ENCODE measurements around the gene CPNE5. TPM values are rescaled to one million over a fixed set of nuclear protein-coding genes. Genes with fewer than 3 reads are reported as not detected.

CPNE5 gene
- total and polyA plus RNA-seq, 12 donors: 0.26 to 3.5 (median 1.1) TPM; not detected in 1

DNA sequence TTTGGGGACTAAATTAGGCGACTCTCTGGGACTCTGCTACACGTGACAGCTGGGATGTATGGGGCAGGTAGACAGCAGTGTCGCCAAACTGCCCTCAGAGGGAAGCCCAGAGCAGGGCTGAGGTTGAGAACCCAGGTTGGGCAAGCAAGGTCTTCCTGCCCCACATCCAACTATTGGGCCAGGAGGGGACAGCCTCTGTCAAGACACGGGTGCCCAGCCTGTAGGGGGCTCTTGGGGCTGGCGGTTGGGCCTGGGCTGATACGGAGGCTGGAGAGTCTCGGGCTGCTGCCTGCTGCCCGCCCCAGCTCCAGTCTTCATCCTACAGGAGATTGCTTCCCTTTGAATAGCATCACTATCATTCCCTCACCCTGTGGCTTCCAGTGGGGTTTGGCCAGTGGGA, 33.3 kb downstream of the CPNE5 start:
- Histone ChIP-seq H3K27ac (no peak overlapping the region), H3K4me1 (replicated peaks in 1 of 2) (no peaks in the 10 kb centered on the region), H3K36me3 (replicated peaks in 1 of 2) (no peaks in the 10 kb centered on the region), H3K27me3 (no peaks in the 10 kb centered on the region), H3K4me3 (no peak overlapping the region), H3K9me3 (replicated peaks in 1 of 3) (no peaks in the 10 kb centered on the region)
- intact Hi-C loops (cut with DNase I): no loop called here
- TF ChIP-seq POLR2A (IDR thresholded peaks at IDR 0.05): no peak
- TF ChIP-seq, protein P1, sequence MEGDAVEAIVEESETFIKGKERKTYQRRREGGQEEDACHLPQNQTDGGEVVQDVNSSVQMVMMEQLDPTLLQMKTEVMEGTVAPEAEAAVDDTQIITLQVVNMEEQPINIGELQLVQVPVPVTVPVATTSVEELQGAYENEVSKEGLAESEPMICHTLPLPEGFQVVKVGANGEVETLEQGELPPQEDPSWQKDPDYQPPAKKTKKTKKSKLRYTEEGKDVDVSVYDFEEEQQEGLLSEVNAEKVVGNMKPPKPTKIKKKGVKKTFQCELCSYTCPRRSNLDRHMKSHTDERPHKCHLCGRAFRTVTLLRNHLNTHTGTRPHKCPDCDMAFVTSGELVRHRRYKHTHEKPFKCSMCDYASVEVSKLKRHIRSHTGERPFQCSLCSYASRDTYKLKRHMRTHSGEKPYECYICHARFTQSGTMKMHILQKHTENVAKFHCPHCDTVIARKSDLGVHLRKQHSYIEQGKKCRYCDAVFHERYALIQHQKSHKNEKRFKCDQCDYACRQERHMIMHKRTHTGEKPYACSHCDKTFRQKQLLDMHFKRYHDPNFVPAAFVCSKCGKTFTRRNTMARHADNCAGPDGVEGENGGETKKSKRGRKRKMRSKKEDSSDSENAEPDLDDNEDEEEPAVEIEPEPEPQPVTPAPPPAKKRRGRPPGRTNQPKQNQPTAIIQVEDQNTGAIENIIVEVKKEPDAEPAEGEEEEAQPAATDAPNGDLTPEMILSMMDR (IDR thresholded peaks at IDR 0.05): no peak
- DNase-seq: no peak
- 86 to 89% (median 88%) methylated on average over 8 of the region's 8 CpGs for WGBS, 4 donors

DNA sequence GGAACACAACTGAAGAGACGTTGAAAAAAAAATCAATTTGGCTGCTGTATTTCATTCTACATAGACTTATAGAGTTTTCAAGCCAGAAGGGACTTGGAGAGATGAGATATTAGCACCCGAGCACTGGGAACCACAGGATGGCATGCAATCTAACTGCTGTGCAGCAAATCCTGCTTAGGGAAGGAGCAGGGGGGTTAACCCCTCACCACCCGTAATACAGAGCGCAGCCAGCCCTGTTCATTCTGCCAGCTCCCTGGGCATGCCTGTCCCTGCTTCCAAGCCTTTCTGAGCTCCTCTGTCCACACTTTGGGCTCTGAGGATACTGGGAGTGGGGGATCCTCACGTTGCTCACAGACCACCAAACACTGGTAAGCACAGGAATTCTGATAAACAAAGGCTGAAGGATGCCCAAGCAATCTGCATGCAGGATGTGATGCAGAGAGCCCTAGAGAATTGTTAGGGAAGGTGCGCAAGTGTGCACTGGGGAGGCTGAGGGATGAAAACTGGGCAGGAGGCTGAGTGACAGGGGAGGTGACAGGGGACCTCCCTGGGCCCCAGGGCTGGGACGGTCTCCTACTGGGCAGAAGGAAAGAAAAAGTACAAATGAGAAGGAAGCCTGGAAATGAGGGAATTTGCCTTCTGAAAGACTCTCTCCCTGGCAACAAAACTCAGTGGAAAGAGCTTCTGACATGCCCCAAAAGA, 34.0 kb downstream of the CPNE5 start:
- no peak overlapping the region for H3K4me3 ChIP-seq
- intact Hi-C loops (cut with DNase I): no loop called here
- 58 to 66% (median 63%) methylated on average over 7 of the region's 7 CpGs for WGBS, 4 donors
- no peak for DNase-seq
- no peak for TF ChIP-seq POLR2A (IDR thresholded peaks at IDR 0.05)
- TF ChIP-seq, protein P1 (IDR thresholded peaks at IDR 0.05): no peak
- no peaks in the 10 kb centered on the region for H3K27me3 ChIP-seq
- H3K4me1 ChIP-seq (replicated peaks in 1 of 2): no peaks in the 10 kb centered on the region
- H3K27ac ChIP-seq: no peak overlapping the region
- H3K9me3 ChIP-seq (replicated peaks in 1 of 3): no peaks in the 10 kb centered on the region
- H3K36me3 ChIP-seq (replicated peaks in 1 of 2): no peaks in the 10 kb centered on the region

DNA sequence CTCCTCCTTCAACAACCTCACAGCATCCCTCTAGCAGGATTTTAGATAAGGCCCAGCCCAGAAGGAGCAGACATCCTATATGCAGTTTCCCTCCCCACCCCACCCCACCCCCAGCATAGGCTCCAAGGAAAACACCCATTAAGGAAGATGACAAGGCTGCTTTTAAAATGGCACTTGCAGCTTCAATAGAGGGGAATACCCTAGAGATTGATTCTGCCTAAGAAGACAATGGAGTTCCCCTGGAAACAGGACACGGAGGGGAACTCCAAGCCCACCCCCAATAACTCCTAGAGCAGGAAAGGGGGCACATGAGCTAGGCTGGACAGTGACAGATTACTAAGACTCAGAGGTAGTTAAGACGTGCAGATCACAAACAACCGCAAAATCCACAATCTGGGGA, 34.7 kb downstream of the CPNE5 start:
- no peaks in the 10 kb centered on the region for H3K27me3 ChIP-seq
- DNase-seq: no peak
- WGBS, 4 donors: 65 to 83% (median 73%) methylated on average over 2 to 3 of the region's 3 CpGs
- H3K4me3 ChIP-seq: no peak overlapping the region
- H3K36me3 ChIP-seq (replicated peaks in 1 of 2): no peaks in the 10 kb centered on the region
- H3K27ac ChIP-seq: no peak overlapping the region
- intact Hi-C loops (cut with DNase I): no loop called here
- H3K9me3 ChIP-seq (replicated peaks in 1 of 3): no peaks in the 10 kb centered on the region
- TF ChIP-seq, protein P1 (IDR thresholded peaks at IDR 0.05): no peak
- TF ChIP-seq POLR2A (IDR thresholded peaks at IDR 0.05): no peak
- no peaks in the 10 kb centered on the region for H3K4me1 ChIP-seq (replicated peaks in 1 of 2)

DNA sequence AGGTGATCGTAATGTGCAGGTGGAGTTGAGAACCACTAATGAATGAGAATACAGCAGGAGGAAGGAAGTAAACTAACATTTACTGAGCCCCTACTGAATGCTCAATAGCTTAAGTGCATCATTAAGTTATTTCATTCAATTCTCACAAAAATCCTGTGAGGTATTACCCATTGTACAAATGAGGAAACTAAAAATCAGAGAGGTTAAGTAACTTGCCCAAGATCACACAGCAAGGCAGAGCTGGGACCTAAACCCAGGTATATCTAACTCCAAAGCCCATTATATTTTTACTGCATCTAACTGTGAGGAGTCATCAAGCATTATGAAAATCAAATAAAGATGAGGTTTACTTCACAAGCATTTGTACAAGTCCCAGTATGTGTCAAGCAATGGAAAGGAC, 35.3 kb downstream of the CPNE5 start:
- Histone ChIP-seq H3K4me3 (no peak overlapping the region), H3K9me3 (replicated peaks in 1 of 3) (no peaks in the 10 kb centered on the region), H3K4me1 (replicated peaks in 1 of 2) (no peaks in the 10 kb centered on the region), H3K27me3 (no peaks in the 10 kb centered on the region), H3K36me3 (replicated peaks in 1 of 2) (no peaks in the 10 kb centered on the region), H3K27ac (no peak overlapping the region)
- DNase-seq: no peak
- intact Hi-C loops (cut with DNase I): no loop called here
- 78 to 100% (median 83%) methylated on average over 1 of the region's 1 CpG for WGBS, 4 donors
- TF ChIP-seq, protein P1 (IDR thresholded peaks at IDR 0.05): no peak
- TF ChIP-seq POLR2A (IDR thresholded peaks at IDR 0.05): no peak

Measured in adrenal gland (tissue), 12 donors.